ENCODE measurements around the gene LCN1. TPM values are rescaled to one million over a fixed set of nuclear protein-coding genes. Genes with fewer than 3 reads are reported as not detected.

LCN1 gene
- total and polyA plus RNA-seq, 2 donors = 0.19 to 1.2 TPM

DNA sequence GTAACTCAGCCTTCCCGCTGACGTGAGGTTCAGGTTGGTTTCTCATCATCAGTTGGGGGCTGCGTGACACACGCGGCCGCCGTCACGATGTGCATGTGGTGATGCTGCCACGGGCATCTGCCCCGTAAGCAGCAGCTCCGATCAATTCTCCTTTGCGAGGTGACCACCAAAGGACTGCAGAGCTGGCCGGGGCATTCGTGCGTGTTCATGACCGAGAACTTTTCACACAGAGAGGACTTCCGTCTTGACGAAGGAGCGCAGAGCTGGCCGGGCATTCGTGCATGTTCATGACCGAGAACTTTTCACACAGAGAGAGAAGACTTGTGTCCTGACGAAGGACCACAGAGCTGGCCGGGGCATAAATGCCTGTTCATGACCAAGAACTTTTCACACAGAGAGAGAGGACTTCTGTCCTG is 3.8 kb upstream of the LCN1 start:
- Histone ChIP-seq H3K9me3 (ENCODE audit: control insufficient read depth in 2 of 2, insufficient read depth in 1 of 2, low read length in 1 of 2) (no peaks in the 10 kb centered on the region), H3K4me3 (ENCODE audit: low read length in 2 of 2) (no peak overlapping the region), H3K36me3 (ENCODE audit: control insufficient read depth in 2 of 2, insufficient read depth in 2 of 2, low read length in 1 of 2) (no peaks in the 10 kb centered on the region), H3K4me1 (ENCODE audit: control insufficient read depth in 2 of 2, insufficient read depth in 2 of 2, low read length in 2 of 2) (no peaks in the 10 kb centered on the region), H3K27ac (ENCODE audit: low read depth in 1 of 2, low read length in 1 of 2) (no peak overlapping the region), H3K27me3 (ENCODE audit: control insufficient read depth in 2 of 2, insufficient read depth in 1 of 2, low read length in 1 of 2) (peaks cover 0 to 5% of the 10 kb centered on the region in 2 donors)
- DNase-seq (ENCODE audit: low read depth in 6 of 9, low spot score in 9 of 9) = no peak
- 97% methylated on average over 24 of the region's 24 CpGs for WGBS

DNA sequence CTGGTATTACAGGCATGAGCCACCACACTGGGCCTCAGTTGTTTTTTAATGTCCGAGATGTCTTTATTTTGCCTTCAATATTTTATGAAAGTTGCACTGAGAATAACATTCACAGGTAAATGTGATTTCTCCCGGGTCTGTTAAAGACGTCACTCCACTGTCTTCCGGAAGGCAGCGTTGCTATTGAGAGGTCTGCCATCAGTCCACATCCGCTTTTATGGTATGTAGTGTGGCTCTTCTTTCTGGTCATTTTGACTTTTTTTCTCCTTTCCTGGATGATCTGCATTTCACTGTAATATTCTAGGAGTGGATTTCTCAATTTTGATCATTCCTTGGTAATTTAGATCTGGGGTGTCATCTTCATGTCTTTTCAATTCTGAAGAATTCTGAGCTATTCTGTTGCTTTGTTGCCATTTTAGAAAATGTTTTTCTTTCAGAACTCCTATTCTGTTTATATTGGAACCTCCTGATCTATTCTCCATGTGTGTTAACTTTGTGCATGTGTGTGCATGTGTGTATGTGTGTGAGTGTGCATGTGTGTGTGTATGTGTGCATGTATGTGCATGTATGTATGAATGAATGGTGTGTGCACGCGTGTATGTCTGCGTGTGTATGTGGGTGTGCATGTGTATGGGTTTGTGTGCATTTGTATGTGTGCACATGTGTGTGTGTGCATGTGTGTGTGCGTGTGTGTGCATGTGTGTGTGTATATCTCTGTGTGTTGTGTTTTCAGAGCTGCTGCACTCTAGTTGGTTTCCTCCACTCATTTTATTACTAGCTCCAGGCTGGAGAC is 1.9 kb upstream of the LCN1 start:
- no peak overlapping the region for H3K4me3 ChIP-seq (ENCODE audit: low read length in 2 of 2)
- no peaks in the 10 kb centered on the region for H3K9me3 ChIP-seq (ENCODE audit: control insufficient read depth in 2 of 2, insufficient read depth in 1 of 2, low read length in 1 of 2)
- 96% methylated on average over 10 of the region's 10 CpGs for WGBS
- H3K27me3 ChIP-seq (ENCODE audit: control insufficient read depth in 2 of 2, insufficient read depth in 1 of 2, low read length in 1 of 2) = peaks cover 0 to 5% of the 10 kb centered on the region in 2 donors
- H3K36me3 ChIP-seq (ENCODE audit: control insufficient read depth in 2 of 2, insufficient read depth in 2 of 2, low read length in 1 of 2) = no peaks in the 10 kb centered on the region
- DNase-seq (ENCODE audit: low read depth in 6 of 9, low spot score in 9 of 9) = no peak
- H3K27ac ChIP-seq (ENCODE audit: low read depth in 1 of 2, low read length in 1 of 2) = no peak overlapping the region
- no peaks in the 10 kb centered on the region for H3K4me1 ChIP-seq (ENCODE audit: control insufficient read depth in 2 of 2, insufficient read depth in 2 of 2, low read length in 2 of 2)

DNA sequence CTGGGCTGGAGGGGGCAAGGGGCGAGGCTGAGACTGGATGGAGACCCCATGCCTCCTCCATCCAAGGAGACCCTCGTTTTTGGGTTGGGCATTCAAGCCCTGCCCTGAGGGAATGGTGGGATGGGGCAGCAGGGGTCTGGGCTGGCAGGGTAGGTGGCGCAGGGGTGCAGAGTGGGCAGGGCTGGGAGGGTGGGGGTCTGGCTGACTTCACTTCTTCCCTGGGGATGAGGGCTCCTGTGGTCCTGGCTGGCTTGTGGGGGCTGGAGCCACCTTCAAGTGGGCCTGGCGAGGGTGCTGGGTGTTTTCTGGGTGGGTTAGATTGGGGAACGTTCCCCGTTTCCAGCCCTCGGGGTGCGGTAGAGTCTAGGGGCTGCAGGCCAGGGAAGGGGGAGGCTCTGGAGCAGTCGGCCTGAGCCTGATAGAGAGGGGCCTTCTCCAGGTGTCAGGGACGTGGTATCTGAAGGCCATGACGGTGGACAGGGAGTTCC is 412 bp downstream of the LCN1 start:
- H3K27ac ChIP-seq (ENCODE audit: low read depth in 1 of 2, low read length in 1 of 2) = no peak overlapping the region
- no peak overlapping the region for H3K4me3 ChIP-seq (ENCODE audit: low read length in 2 of 2)
- 94% methylated on average over 11 of the region's 11 CpGs for WGBS
- H3K36me3 ChIP-seq (ENCODE audit: control insufficient read depth in 2 of 2, insufficient read depth in 2 of 2, low read length in 1 of 2) = no peaks in the 10 kb centered on the region
- H3K4me1 ChIP-seq (ENCODE audit: control insufficient read depth in 2 of 2, insufficient read depth in 2 of 2, low read length in 2 of 2) = no peaks in the 10 kb centered on the region
- no peaks in the 10 kb centered on the region for H3K9me3 ChIP-seq (ENCODE audit: control insufficient read depth in 2 of 2, insufficient read depth in 1 of 2, low read length in 1 of 2)
- peaks cover 0 to 3% of the 10 kb centered on the region in 2 donors for H3K27me3 ChIP-seq (ENCODE audit: control insufficient read depth in 2 of 2, insufficient read depth in 1 of 2, low read length in 1 of 2)
- no peak for DNase-seq (ENCODE audit: low read depth in 6 of 9, low spot score in 9 of 9)

DNA sequence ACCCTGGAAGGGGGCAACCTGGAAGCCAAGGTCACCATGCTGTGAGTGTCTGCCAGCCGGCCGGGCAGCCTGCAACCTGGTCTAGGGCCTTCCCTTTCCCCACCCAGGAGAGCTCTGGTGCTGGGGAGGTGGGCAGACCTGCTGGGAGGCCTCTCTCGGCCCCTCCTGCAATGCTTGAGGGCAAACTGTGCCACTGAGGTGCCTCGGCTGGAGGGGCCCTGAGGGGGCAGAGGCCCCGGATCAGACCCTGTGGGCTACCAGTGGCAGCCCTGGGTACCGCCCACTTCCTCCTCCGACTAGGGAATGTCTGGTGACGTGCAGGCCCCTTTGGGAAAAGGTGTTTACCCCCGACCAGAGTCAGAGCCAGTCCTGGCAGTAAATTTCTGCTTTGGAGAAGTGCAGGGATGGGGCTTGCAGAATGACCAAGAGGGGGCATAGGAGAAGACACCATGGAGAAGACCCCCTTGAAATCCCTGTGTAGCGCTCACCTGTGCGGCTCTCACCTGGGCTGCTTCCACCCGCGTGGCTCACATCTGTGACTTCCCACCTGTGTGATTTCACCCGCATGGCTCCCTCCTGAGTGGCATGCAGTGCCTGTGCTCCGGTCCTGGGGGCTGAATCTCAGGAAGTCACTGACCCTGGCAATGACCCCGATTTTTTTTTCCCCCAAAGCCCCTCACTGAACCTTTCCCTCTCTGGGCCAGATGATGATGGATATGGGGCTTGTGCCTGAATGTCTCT is 1.1 kb downstream of the LCN1 start:
- DNase-seq (ENCODE audit: low read depth in 6 of 9, low spot score in 9 of 9) = no peak
- no peak overlapping the region for H3K27ac ChIP-seq (ENCODE audit: low read depth in 1 of 2, low read length in 1 of 2)
- no peaks in the 10 kb centered on the region for H3K4me1 ChIP-seq (ENCODE audit: control insufficient read depth in 2 of 2, insufficient read depth in 2 of 2, low read length in 2 of 2)
- no peak overlapping the region for H3K4me3 ChIP-seq (ENCODE audit: low read length in 2 of 2)
- H3K36me3 ChIP-seq (ENCODE audit: control insufficient read depth in 2 of 2, insufficient read depth in 2 of 2, low read length in 1 of 2) = no peaks in the 10 kb centered on the region
- peaks cover 0 to 3% of the 10 kb centered on the region in 2 donors for H3K27me3 ChIP-seq (ENCODE audit: control insufficient read depth in 2 of 2, insufficient read depth in 1 of 2, low read length in 1 of 2)
- WGBS = 65% methylated on average over 16 of the region's 16 CpGs
- peaks cover 1 to 5% of the 10 kb centered on the region in 2 donors for H3K9me3 ChIP-seq (ENCODE audit: control insufficient read depth in 2 of 2, insufficient read depth in 1 of 2, low read length in 1 of 2)

DNA sequence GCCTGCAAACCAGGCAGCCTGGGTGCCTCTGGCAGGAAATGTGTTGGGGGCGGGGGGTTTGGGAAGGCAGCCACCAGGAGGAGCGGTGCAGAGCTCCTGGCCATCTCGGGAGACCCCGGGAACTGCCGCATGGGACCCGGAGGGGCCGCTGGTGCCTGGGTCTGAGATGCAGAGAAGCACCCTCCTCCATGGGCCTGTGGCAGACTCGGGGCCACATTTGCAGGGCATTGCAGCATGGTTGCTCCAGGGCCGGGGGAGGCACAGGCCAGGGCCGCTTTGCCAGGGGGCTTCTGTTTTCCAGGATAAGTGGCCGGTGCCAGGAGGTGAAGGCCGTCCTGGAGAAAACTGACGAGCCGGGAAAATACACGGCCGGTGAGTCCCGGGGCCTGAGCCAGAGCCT is 1.7 kb downstream of the LCN1 start:
- Histone ChIP-seq H3K9me3 (ENCODE audit: control insufficient read depth in 2 of 2, insufficient read depth in 1 of 2, low read length in 1 of 2) (peaks cover 1 to 9% of the 10 kb centered on the region in 2 donors), H3K27ac (ENCODE audit: low read depth in 1 of 2, low read length in 1 of 2) (no peak overlapping the region), H3K36me3 (ENCODE audit: control insufficient read depth in 2 of 2, insufficient read depth in 2 of 2, low read length in 1 of 2) (no peaks in the 10 kb centered on the region), H3K27me3 (ENCODE audit: control insufficient read depth in 2 of 2, insufficient read depth in 1 of 2, low read length in 1 of 2) (no peaks in the 10 kb centered on the region), H3K4me3 (ENCODE audit: low read length in 2 of 2) (no peak overlapping the region), H3K4me1 (ENCODE audit: control insufficient read depth in 2 of 2, insufficient read depth in 2 of 2, low read length in 2 of 2) (no peaks in the 10 kb centered on the region)
- WGBS = 80% methylated on average over 17 of the region's 17 CpGs
- DNase-seq (ENCODE audit: low read depth in 6 of 9, low spot score in 9 of 9) = no peak

DNA sequence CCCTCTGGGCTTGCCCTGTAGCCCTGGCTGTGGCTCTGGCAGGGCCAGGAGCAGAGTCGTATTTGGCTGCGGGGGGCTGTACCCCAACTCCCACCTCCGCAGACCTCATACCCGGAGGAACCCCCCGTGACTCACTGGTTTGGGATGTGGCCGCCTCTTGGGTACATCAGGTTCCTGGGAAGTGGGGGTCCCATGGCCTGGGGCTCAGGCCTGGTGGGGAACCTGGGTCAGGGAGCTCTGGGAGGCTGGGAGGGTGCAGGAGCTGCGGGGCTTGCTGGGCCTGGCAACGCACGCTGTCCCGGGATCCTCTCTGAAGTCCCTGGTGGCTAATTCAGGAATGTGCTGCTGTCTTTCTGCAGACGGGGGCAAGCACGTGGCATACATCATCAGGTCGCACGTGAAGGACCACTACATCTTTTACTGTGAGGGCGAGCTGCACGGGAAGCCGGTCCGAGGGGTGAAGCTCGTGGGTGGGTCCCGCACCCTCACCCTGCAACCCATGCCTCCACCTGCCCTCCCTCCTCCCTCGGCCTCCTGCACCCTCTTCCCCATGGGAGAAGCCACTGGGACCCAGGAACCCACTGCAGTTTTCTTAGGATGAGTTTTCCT is 2.4 kb downstream of the LCN1 start:
- H3K4me3 ChIP-seq (ENCODE audit: low read length in 2 of 2) = no peak overlapping the region
- no peak overlapping the region for H3K27ac ChIP-seq (ENCODE audit: low read depth in 1 of 2, low read length in 1 of 2)
- H3K9me3 ChIP-seq (ENCODE audit: control insufficient read depth in 2 of 2, insufficient read depth in 1 of 2, low read length in 1 of 2) = peaks cover 3 to 9% of the 10 kb centered on the region in 2 donors
- DNase-seq (ENCODE audit: low read depth in 6 of 9, low spot score in 9 of 9) = no peak
- 92% methylated on average over 21 of the region's 21 CpGs for WGBS
- H3K4me1 ChIP-seq (ENCODE audit: control insufficient read depth in 2 of 2, insufficient read depth in 2 of 2, low read length in 2 of 2) = no peaks in the 10 kb centered on the region
- H3K36me3 ChIP-seq (ENCODE audit: control insufficient read depth in 2 of 2, insufficient read depth in 2 of 2, low read length in 1 of 2) = no peaks in the 10 kb centered on the region
- no peaks in the 10 kb centered on the region for H3K27me3 ChIP-seq (ENCODE audit: control insufficient read depth in 2 of 2, insufficient read depth in 1 of 2, low read length in 1 of 2)

DNA sequence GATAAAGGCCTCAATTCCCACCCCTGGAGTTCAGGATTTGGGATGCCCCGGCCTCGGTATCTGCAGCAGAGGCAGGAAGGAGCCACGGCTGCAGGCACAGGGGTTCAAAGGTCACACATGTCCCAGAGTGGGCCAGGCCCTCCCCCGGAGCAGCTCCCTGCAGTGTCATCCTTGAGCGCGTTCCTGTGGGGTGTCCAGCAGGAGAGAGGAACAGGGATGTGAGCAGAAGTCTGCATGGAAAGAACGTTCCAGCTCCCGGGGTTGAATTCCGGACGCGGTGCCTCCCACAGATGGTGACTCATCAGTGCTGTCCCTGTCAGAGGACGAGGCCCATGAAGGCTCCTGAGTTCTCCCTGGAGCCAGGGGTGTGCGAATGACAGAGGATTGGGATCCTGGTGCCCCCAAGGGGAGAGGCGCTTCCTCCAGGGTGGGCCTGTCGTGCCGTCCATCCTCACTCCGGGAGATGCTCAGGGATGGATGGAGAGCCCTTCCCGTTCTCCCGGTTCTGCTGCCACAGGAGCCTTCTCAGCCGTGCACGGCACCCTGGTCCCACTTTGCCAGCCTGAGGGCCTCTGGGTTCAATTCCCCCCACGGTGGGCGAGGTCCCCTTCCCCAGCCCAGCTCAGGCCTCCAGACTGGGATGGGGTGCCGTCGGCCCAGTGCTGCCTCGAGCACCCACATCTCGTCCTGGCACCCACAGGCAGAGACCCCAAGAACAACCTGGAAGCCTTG is 3.1 kb downstream of the LCN1 start:
- H3K27ac ChIP-seq (ENCODE audit: low read depth in 1 of 2, low read length in 1 of 2) = no peak overlapping the region
- H3K9me3 ChIP-seq (ENCODE audit: control insufficient read depth in 2 of 2, insufficient read depth in 1 of 2, low read length in 1 of 2) = peaks cover 3 to 9% of the 10 kb centered on the region in 2 donors
- no peaks in the 10 kb centered on the region for H3K27me3 ChIP-seq (ENCODE audit: control insufficient read depth in 2 of 2, insufficient read depth in 1 of 2, low read length in 1 of 2)
- no peaks in the 10 kb centered on the region for H3K36me3 ChIP-seq (ENCODE audit: control insufficient read depth in 2 of 2, insufficient read depth in 2 of 2, low read length in 1 of 2)
- H3K4me1 ChIP-seq (ENCODE audit: control insufficient read depth in 2 of 2, insufficient read depth in 2 of 2, low read length in 2 of 2) = no peaks in the 10 kb centered on the region
- WGBS = 91% methylated on average over 27 of the region's 27 CpGs
- H3K4me3 ChIP-seq (ENCODE audit: low read length in 2 of 2) = no peak overlapping the region
- no peak for DNase-seq (ENCODE audit: low read depth in 6 of 9, low spot score in 9 of 9)

DNA sequence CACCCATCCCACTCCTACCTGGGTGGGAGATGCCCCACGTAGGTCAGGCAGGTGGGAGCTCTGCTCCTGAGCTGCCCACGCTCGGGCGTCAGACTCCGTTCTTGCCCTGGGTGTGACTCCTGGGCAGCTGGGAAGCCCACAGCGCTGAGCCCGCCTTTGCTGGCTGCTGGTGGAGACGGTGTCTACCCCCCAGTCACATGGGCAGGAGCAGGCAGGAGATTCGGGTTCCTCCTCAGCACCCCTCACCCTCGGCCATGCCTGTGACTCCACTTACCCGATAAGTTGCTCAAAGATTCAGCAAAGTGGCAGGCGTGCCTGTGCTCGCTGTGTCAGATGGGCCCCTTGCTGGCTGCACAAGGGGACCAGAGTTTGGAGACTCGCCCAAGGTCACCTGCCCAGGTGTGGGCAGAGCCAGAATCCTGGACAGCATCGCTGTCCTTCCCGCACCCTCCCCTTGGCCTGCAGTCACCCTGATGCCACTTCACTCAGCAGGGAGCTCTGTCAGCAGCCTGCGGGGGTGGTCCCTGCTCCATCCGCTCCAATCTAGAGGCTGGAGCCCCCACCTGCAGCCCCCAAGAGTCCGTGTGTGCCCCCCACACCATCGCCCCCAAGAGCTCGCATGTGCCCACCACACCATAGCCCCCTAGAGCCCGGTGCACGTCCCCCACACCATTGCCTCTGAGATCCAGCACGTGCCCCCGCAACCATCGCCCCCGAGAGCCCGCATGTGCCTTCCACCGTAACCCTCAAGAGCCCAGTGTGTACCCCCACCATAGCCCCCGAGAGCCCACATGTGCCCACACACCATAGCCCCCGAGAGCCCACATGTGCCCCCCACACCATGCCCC is 4.2 kb downstream of the LCN1 start:
- DNase-seq (ENCODE audit: low read depth in 6 of 9, low spot score in 9 of 9) = no peak

More for the DNA sequence above, 4.2 kb downstream of the LCN1 start:
- Histone ChIP-seq H3K27me3 (ENCODE audit: control insufficient read depth in 2 of 2, insufficient read depth in 1 of 2, low read length in 1 of 2) (no peaks in the 10 kb centered on the region), H3K9me3 (ENCODE audit: control insufficient read depth in 2 of 2, insufficient read depth in 1 of 2, low read length in 1 of 2) (peaks cover 3 to 9% of the 10 kb centered on the region in 2 donors), H3K4me1 (ENCODE audit: control insufficient read depth in 2 of 2, insufficient read depth in 2 of 2, low read length in 2 of 2) (no peaks in the 10 kb centered on the region), H3K27ac (ENCODE audit: low read depth in 1 of 2, low read length in 1 of 2) (no peak overlapping the region), H3K4me3 (ENCODE audit: low read length in 2 of 2) (no peak overlapping the region), H3K36me3 (ENCODE audit: control insufficient read depth in 2 of 2, insufficient read depth in 2 of 2, low read length in 1 of 2) (no peaks in the 10 kb centered on the region)
- WGBS = 88% methylated on average over 31 of the region's 31 CpGs
